ENCODE results near the gene THAP9.
A peak's percentile ranks its signal among the peaks of the same experiment; 100 is the strongest.

The THAP9 gene

DNA sequence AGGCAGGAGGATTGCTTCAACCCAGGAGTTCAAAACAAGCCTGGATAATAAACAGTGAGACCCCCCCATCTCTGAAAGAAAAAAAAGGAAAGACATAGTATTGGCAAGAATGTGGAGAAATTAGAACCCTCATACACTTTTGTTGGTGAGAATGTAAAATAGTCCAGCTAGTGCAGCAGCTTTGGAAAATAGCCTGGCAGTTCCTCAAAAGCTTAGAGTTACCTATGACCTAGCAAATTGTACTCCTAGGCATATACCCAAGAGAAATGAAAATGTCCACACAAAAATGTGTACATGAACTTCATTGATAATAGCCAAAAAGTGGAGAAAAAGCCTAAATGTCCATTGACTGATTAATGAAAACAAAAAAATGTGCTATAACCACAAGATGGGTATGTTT is 21.3 kb downstream of the THAP9 start:
- H3K4me1 ChIP-seq (ENCODE audit: control insufficient read depth in 1 of 2, insufficient read depth in 2 of 2, low read length in 2 of 2), result no peaks in the 10 kb centered on the region

DNA sequence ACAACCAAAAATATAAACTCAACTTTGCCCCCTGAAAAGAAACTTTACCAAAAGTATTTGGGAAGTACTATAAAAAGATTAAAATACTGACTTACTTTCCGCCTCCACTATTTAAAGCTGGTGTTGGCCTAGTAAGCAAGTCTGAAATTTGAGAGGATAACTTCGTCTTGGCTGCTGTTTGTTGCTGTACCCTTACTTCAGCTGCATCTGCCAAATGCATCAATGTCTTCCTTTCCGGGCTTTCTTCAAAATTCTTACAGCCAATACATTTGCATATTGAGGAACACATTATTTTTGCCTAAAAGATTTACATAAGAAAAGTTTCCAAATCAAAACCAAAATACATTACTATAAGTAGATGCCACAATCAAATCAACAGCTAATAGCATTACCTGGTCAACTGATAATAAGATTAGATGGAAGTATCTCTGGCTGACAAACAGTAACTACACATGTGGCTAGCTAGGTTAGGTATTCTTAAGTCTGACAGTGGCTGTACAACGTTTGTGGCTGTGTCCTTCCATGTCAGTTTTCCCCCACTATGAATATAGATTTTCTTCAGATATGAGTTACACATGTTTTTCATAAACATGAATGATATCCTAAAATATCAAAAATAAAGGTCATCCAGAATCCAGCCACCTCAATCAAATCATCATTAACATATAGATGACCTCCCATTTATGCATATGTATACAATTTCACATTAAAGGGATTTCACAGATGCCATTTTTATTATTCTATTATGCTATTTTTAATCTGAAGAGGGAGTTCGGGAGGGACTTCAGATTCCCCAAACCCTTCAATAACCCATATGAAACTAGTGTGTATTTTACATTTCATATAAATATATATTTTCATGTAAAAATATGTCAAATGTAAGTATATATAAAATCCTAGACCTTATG is 30.6 kb downstream of the THAP9 start:
- Histone ChIP-seq H4K91ac (ENCODE audit: low read depth, low read length) (no peak overlapping the region), H2AK5ac (ENCODE audit: low read length) (no peak overlapping the region), H3K23ac (ENCODE audit: low read length) (no peak overlapping the region), H4K8ac (ENCODE audit: low read depth, low read length) (no peak overlapping the region), H3K4me1 (ENCODE audit: control insufficient read depth in 1 of 2, insufficient read depth in 2 of 2, low read length in 2 of 2) (no peaks in the 10 kb centered on the region), H3K79me2 (ENCODE audit: control insufficient read depth, insufficient read depth, low read length, poor library complexity) (no peaks in the 10 kb centered on the region), H2AFZ (ENCODE audit: insufficient read depth, low read length, poor library complexity) (no peak overlapping the region), H3K36me3 (ENCODE audit: control insufficient read depth in 1 of 2, insufficient read depth in 2 of 2, low read length in 2 of 2) (peaks cover 4 to 5% of the 10 kb centered on the region in 2 experiments), H4K12ac (ENCODE audit: low read depth, low read length) (no peak overlapping the region), H3K4me2 (ENCODE audit: low read length) (no peak overlapping the region), H3K18ac (ENCODE audit: low read length) (no peak overlapping the region), H2BK12ac (ENCODE audit: low read length) (no peak overlapping the region), H3K14ac (ENCODE audit: low read length) (no peak overlapping the region), H3K4ac (ENCODE audit: low read depth, low read length) (no peak overlapping the region), H3K27ac (ENCODE audit: low read depth, low read length) (no peak overlapping the region), H2BK5ac (ENCODE audit: low read depth, low read length, poor library complexity) (no peak overlapping the region), H3K79me1 (ENCODE audit: low read length) (no peaks in the 10 kb centered on the region), H3K4me3 (ENCODE audit: low read depth, low read length) (no peak overlapping the region), H3K9me3 (ENCODE audit: insufficient read depth, low read depth, low read length) (no peaks in the 10 kb centered on the region), H3K27me3 (ENCODE audit: insufficient read depth, low read length) (no peaks in the 10 kb centered on the region), H2BK120ac (ENCODE audit: insufficient read depth, low read length, poor library complexity) (no peak overlapping the region), H3K9ac (ENCODE audit: low read length) (no peak overlapping the region)
- WGBS (ENCODE audit: extremely low coverage, insufficient coverage, insufficient read length), result no CpG with 5 or more reads among the region's 5 CpGs
- DNase-seq, result no peak

More for the DNA sequence above, 21.3 kb downstream of the THAP9 start:
- H2AK5ac ChIP-seq (ENCODE audit: low read length), result no peak overlapping the region
- H3K27ac ChIP-seq (ENCODE audit: low read depth, low read length), result no peak overlapping the region
- no peak overlapping the region for H3K4me2 ChIP-seq (ENCODE audit: low read length)
- no peak overlapping the region for H3K4me3 ChIP-seq (ENCODE audit: low read depth, low read length)
- no peaks in the 10 kb centered on the region for H3K79me1 ChIP-seq (ENCODE audit: low read length)
- DNase-seq, result no peak
- H2AFZ ChIP-seq (ENCODE audit: insufficient read depth, low read length, poor library complexity), result no peak overlapping the region
- no peak overlapping the region for H3K18ac ChIP-seq (ENCODE audit: low read length)
- H4K8ac ChIP-seq (ENCODE audit: low read depth, low read length), result no peak overlapping the region
- no peak overlapping the region for H3K9ac ChIP-seq (ENCODE audit: low read length)
- no peak overlapping the region for H2BK12ac ChIP-seq (ENCODE audit: low read length)
- no peaks in the 10 kb centered on the region for H3K27me3 ChIP-seq (ENCODE audit: insufficient read depth, low read length)
- peaks cover 2 to 6% of the 10 kb centered on the region in 2 experiments for H3K36me3 ChIP-seq (ENCODE audit: control insufficient read depth in 1 of 2, insufficient read depth in 2 of 2, low read length in 2 of 2)
- H4K12ac ChIP-seq (ENCODE audit: low read depth, low read length), result no peak overlapping the region
- no peak overlapping the region for H3K4ac ChIP-seq (ENCODE audit: low read depth, low read length)
- H3K23ac ChIP-seq (ENCODE audit: low read length), result no peak overlapping the region
- no peak overlapping the region for H3K14ac ChIP-seq (ENCODE audit: low read length)
- no peak overlapping the region for H4K91ac ChIP-seq (ENCODE audit: low read depth, low read length)
- no peaks in the 10 kb centered on the region for H3K79me2 ChIP-seq (ENCODE audit: control insufficient read depth, insufficient read depth, low read length, poor library complexity)
- no peaks in the 10 kb centered on the region for H3K9me3 ChIP-seq (ENCODE audit: insufficient read depth, low read depth, low read length)
- no peak overlapping the region for H2BK120ac ChIP-seq (ENCODE audit: insufficient read depth, low read length, poor library complexity)
- H2BK5ac ChIP-seq (ENCODE audit: low read depth, low read length, poor library complexity), result no peak overlapping the region

DNA sequence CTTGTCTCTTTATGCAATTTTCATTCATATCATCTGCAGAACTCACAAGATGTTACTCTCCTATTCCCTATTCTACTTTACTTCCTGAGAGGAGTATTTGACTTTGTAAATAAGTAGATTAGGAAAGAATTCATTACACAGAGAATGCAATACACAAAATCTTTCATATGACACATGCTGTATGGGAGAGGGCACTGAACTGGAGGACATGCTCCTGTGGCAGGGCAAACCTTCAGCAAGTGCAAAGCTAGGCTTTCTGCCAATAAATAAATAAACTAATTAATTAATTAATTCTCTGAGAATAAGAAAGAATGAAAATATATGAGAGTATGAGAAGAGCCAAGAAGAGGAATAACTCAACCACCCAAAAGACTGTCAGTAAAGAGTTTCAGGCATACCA is 33.9 kb downstream of the THAP9 start:
- no peak overlapping the region for H2AFZ ChIP-seq (ENCODE audit: insufficient read depth, low read length, poor library complexity)
- H4K8ac ChIP-seq (ENCODE audit: low read depth, low read length), result no peak overlapping the region
- H3K27me3 ChIP-seq (ENCODE audit: insufficient read depth, low read length), result no peaks in the 10 kb centered on the region
- no peak overlapping the region for H4K12ac ChIP-seq (ENCODE audit: low read depth, low read length)
- no peak overlapping the region for H4K91ac ChIP-seq (ENCODE audit: low read depth, low read length)
- no peak overlapping the region for H3K4me2 ChIP-seq (ENCODE audit: low read length)
- H3K23ac ChIP-seq (ENCODE audit: low read length), result no peak overlapping the region
- H3K4me1 ChIP-seq (ENCODE audit: control insufficient read depth in 1 of 2, insufficient read depth in 2 of 2, low read length in 2 of 2), result no peaks in the 10 kb centered on the region
- no peaks in the 10 kb centered on the region for H3K79me2 ChIP-seq (ENCODE audit: control insufficient read depth, insufficient read depth, low read length, poor library complexity)
- no peak overlapping the region for H3K4me3 ChIP-seq (ENCODE audit: low read depth, low read length)
- H2BK120ac ChIP-seq (ENCODE audit: insufficient read depth, low read length, poor library complexity), result no peak overlapping the region
- no peak overlapping the region for H3K9ac ChIP-seq (ENCODE audit: low read length)
- no peak overlapping the region for H3K14ac ChIP-seq (ENCODE audit: low read length)
- no peak overlapping the region for H2BK5ac ChIP-seq (ENCODE audit: low read depth, low read length, poor library complexity)
- no peak overlapping the region for H2BK12ac ChIP-seq (ENCODE audit: low read length)
- H3K9me3 ChIP-seq (ENCODE audit: insufficient read depth, low read depth, low read length), result no peaks in the 10 kb centered on the region
- no peak for DNase-seq
- H3K27ac ChIP-seq (ENCODE audit: low read depth, low read length), result no peak overlapping the region
- H3K4ac ChIP-seq (ENCODE audit: low read depth, low read length), result no peak overlapping the region
- no peaks in the 10 kb centered on the region for H3K79me1 ChIP-seq (ENCODE audit: low read length)
- H3K18ac ChIP-seq (ENCODE audit: low read length), result no peak overlapping the region
- peaks cover 6 to 7% of the 10 kb centered on the region in 2 experiments for H3K36me3 ChIP-seq (ENCODE audit: control insufficient read depth in 1 of 2, insufficient read depth in 2 of 2, low read length in 2 of 2)
- no peak overlapping the region for H2AK5ac ChIP-seq (ENCODE audit: low read length)

DNA sequence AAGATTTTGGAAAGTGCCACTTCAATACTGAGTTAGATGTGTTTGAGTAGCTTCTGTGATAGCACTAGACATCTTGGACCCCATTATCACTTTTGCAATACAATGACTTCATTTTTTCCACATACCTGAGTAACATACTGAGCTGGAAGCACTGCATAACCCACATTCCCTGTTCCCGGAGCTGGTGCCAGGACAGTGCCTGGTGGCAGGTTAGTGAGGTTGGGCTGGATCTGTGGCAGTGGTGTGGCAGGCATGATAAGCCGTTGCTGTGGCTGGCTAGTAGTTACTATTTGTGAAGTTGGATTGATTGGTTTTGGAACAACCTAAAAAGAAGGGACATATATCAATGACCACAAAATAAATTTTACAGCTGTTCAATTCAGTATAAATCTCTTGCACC is 38.9 kb downstream of the THAP9 start:
- H4K8ac ChIP-seq (ENCODE audit: low read depth, low read length), result no peak overlapping the region
- H3K18ac ChIP-seq (ENCODE audit: low read length), result no peak overlapping the region
- H2BK12ac ChIP-seq (ENCODE audit: low read length), result no peak overlapping the region
- no peak overlapping the region for H3K4me3 ChIP-seq (ENCODE audit: low read depth, low read length)
- H3K23ac ChIP-seq (ENCODE audit: low read length), result no peak overlapping the region
- H4K91ac ChIP-seq (ENCODE audit: low read depth, low read length), result no peak overlapping the region
- no peak overlapping the region for H2BK120ac ChIP-seq (ENCODE audit: insufficient read depth, low read length, poor library complexity)
- H2BK5ac ChIP-seq (ENCODE audit: low read depth, low read length, poor library complexity), result no peak overlapping the region
- H2AK5ac ChIP-seq (ENCODE audit: low read length), result no peak overlapping the region
- H3K4me1 ChIP-seq (ENCODE audit: control insufficient read depth in 1 of 2, insufficient read depth in 2 of 2, low read length in 2 of 2), result no peaks in the 10 kb centered on the region
- H4K12ac ChIP-seq (ENCODE audit: low read depth, low read length), result no peak overlapping the region
- H3K27ac ChIP-seq (ENCODE audit: low read depth, low read length), result no peak overlapping the region
- no peaks in the 10 kb centered on the region for H3K27me3 ChIP-seq (ENCODE audit: insufficient read depth, low read length)
- no peaks in the 10 kb centered on the region for H3K9me3 ChIP-seq (ENCODE audit: insufficient read depth, low read depth, low read length)
- WGBS (ENCODE audit: extremely low coverage, insufficient coverage, insufficient read length), result no CpG with 5 or more reads among the region's 2 CpGs
- peak in 1 of 2 donors; percentile 16 for DNase-seq
- H3K4me2 ChIP-seq (ENCODE audit: low read length), result no peak overlapping the region
- H3K79me2 ChIP-seq (ENCODE audit: control insufficient read depth, insufficient read depth, low read length, poor library complexity), result no peaks in the 10 kb centered on the region
- H3K9ac ChIP-seq (ENCODE audit: low read length), result no peak overlapping the region
- no peak overlapping the region for H3K14ac ChIP-seq (ENCODE audit: low read length)
- H2AFZ ChIP-seq (ENCODE audit: insufficient read depth, low read length, poor library complexity), result no peak overlapping the region
- no peak overlapping the region for H3K4ac ChIP-seq (ENCODE audit: low read depth, low read length)
- H3K36me3 ChIP-seq (ENCODE audit: control insufficient read depth in 1 of 2, insufficient read depth in 2 of 2, low read length in 2 of 2), result peaks cover 6 to 8% of the 10 kb centered on the region in 2 experiments
- H3K79me1 ChIP-seq (ENCODE audit: low read length), result no peaks in the 10 kb centered on the region
